ENCODE measurements around the gene GLB1L2.
"Not testable (repeated sequence)": the region's sequence is repeated elsewhere in the genome, so short reads cannot be mapped to it uniquely, and the experiment has no call there.

GLB1L2 gene

DNA sequence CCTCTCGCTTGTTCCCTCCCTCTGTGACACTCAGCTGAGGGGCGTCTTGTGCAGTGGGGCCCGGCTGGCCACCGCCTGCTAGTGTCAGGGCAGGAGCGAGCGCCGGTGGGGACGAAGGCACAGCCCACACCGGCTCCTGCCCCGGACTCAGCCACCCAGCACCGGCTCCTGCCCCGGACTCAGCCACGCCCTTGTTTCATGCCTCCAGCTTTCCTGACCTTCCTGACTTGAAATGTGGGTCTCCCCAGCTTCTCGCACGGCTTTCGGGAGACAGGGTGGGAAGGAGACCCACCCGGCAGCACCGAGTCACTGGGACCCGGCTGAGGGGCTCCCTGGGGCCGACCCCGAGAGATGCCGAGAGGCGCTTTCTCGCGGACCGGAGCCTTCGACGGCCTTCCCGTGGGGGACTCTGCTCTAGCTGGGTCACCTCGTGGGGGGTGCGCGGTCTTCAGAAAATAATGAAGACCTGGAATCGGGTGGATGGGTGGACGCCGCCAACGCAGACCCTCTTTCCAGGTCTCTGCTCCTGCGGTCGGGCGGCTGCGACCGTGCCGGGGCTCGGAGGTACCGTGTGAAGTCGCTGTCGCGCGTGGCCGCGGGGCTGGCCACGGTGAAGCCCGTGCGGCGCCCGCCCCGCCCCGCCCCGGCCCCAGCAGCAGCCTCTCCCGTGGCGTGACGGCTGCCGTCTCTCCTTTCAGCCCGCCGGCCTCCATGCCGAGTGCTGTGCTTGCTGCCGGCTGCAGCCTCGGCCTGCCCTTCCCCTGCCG lies 10.2 kb downstream of the GLB1L2 start:
- no peak overlapping the region for H3K4me3 ChIP-seq (ENCODE audit: low read length)
- H3K9me3 ChIP-seq (ENCODE audit: insufficient read depth, low read depth, low read length) = no peaks in the 10 kb centered on the region
- H3K4me1 ChIP-seq (ENCODE audit: insufficient read depth, low read length) = no peaks in the 10 kb centered on the region
- no peak overlapping the region for H3K27ac ChIP-seq (ENCODE audit: low read length)
- 0 out of 2 replicates have a peak, but pooled peaks cover 5% of the 10 kb centered on the region for H3K27me3 ChIP-seq (ENCODE audit: insufficient read depth, low read length)
- H3K36me3 ChIP-seq (ENCODE audit: insufficient read depth, low read depth, low read length) = no peaks in the 10 kb centered on the region
- no peak overlapping the region for H3K9ac ChIP-seq (ENCODE audit: low read depth, low read length)

DNA sequence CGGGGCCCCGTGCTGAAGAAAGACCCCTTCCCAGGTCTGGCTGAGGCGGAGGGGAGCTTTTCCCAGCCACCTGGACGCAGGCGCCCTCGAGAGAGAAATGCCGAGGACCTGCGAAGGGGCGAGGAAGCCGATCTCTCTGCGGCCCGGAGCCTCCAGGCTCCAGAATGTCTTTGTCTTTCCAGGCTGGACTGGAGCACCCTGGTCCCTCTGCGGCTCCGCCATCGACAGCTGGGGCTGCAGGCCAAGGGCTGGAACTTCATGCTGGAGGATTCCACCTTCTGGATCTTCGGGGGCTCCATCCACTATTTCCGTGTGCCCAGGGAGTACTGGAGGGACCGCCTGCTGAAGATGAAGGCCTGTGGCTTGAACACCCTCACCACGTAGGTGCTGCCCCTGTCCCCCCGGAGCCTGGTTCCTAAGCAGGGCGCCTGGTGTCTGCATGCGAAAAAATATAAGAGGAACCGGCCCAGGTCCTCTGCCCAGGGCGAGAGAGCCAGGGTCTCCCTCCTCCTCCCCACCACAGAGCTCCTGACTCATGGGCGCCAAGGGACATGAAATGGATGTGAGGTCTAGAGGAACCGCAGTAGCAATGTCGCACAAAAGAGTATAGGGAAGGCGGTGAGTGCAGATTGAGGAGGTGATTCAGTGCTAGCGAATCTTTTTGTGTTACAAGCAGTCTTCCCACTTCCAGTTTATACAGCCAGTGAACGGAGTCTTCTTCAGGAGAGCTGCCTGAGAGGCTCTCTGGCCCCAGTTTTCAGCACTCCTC lies 11.0 kb downstream of the GLB1L2 start:
- Histone ChIP-seq H3K4me1 (ENCODE audit: insufficient read depth, low read length) (no peaks in the 10 kb centered on the region), H3K36me3 (ENCODE audit: insufficient read depth, low read depth, low read length) (no peaks in the 10 kb centered on the region), H3K4me3 (ENCODE audit: low read length) (no peak overlapping the region), H3K27ac (ENCODE audit: low read length) (no peak overlapping the region), H3K9ac (ENCODE audit: low read depth, low read length) (no peak overlapping the region), H3K27me3 (ENCODE audit: insufficient read depth, low read length) (0 out of 2 replicates have a peak, but pooled peaks cover 5% of the 10 kb centered on the region), H3K9me3 (ENCODE audit: insufficient read depth, low read depth, low read length) (no peaks in the 10 kb centered on the region)

DNA sequence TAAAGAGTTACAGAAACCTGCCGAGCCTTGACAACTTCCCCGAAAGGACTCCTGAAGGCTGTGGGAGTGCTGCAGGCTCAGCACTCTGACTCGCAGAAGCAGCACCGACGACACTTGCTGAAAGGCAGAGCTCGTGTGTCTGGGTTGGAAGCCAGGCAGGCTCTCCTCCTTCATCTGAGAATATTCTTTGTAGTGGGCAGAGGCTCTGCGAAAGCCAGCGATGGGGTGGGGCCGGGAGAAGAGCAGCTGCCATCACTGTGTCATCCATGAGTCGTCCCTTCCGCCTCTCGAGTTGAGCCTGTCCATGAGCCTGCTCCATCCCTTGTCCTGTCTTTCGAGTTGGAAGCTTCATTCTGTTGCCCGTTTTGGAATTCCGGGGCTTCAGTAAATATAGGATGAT lies 11.9 kb downstream of the GLB1L2 start:
- H3K9ac ChIP-seq (ENCODE audit: low read depth, low read length) = no peak overlapping the region
- H3K4me3 ChIP-seq (ENCODE audit: low read length) = no peak overlapping the region
- H3K27ac ChIP-seq (ENCODE audit: low read length) = no peak overlapping the region
- 0 out of 2 replicates have a peak, but pooled peaks cover 5% of the 10 kb centered on the region for H3K27me3 ChIP-seq (ENCODE audit: insufficient read depth, low read length)
- H3K9me3 ChIP-seq (ENCODE audit: insufficient read depth, low read depth, low read length) = no peaks in the 10 kb centered on the region
- H3K4me1 ChIP-seq (ENCODE audit: insufficient read depth, low read length) = no peaks in the 10 kb centered on the region; the same call in 1 of the 2 replicates
- H3K36me3 ChIP-seq (ENCODE audit: insufficient read depth, low read depth, low read length) = no peaks in the 10 kb centered on the region

- not testable (repeated sequence) for H3K27ac ChIP-seq (ENCODE audit: low read length); H3K4me1 ChIP-seq (ENCODE audit: insufficient read depth, low read length); H3K36me3 ChIP-seq (ENCODE audit: insufficient read depth, low read depth, low read length); H3K27me3 ChIP-seq (ENCODE audit: insufficient read depth, low read length); H3K4me3 ChIP-seq (ENCODE audit: low read length); H3K9ac ChIP-seq (ENCODE audit: low read depth, low read length); H3K9me3 ChIP-seq (ENCODE audit: insufficient read depth, low read depth, low read length)
Observed at GRCh38 chr11:134344497-134345236, 12.9 kb downstream of the GLB1L2 start.

GRCh38 chr11:134345237-134345550 lies 13.4 kb downstream of the GLB1L2 start:
- Histone ChIP-seq H3K9me3 (ENCODE audit: insufficient read depth, low read depth, low read length) (no peaks in the 10 kb centered on the region), H3K27me3 (ENCODE audit: insufficient read depth, low read length) (0 out of 2 replicates have a peak, but pooled peaks cover 5% of the 10 kb centered on the region), H3K27ac (ENCODE audit: low read length) (no peak overlapping the region)

DNA sequence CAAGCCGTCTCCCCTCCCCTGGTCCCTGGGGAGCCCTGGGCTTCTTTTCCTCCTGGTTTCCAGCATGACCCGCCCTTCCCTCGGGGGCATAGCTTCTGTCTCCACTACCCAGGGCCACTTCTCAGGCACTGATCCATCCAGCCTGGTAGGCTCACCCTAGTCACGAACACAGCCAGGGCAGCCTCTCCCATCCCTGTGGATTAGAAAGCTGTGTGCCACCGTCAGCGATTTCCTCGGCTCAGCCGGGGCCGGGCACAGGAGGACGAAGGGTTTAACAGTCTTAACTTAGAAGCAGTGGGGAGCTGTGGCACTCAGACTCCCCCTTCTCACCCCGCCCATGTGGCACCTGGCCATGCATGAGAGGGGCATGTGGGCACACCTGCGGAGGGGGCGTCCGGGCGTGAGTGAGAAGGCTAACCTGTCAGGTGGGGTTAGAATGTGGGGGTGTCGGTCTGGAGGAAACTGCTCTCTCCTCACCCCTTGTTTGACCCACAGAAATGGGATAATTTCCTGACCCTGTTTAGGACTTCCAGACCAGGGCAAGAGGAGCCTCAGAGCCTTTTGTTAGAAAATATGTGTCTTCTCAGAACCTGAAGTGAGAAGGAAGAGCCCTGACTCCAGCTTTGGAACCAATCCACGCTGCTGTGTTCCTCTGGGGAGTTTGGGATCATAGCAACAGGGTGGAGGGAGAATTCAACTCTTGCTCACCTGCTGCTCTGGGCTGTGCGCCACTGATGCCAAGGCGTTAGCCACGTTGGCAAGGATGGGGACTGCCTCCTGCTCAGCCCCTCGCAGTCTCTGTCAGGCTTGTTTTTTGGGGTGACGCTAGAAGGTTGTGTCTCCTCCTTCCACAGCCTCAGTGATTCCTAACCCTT lies 14.6 kb downstream of the GLB1L2 start:
- Histone ChIP-seq H3K27me3 (ENCODE audit: insufficient read depth, low read length) (0 out of 2 replicates have a peak, but pooled peaks cover 5% of the 10 kb centered on the region), H3K36me3 (ENCODE audit: insufficient read depth, low read depth, low read length) (no peaks in the 10 kb centered on the region), H3K9me3 (ENCODE audit: insufficient read depth, low read depth, low read length) (no peaks in the 10 kb centered on the region), H3K4me1 (ENCODE audit: insufficient read depth, low read length) (peaks cover 8% of the 10 kb centered on the region; the same call in 1 of the 2 replicates), H3K27ac (ENCODE audit: low read length) (no peak overlapping the region), H3K4me3 (ENCODE audit: low read length) (no peak overlapping the region), H3K9ac (ENCODE audit: low read depth, low read length) (no peak overlapping the region)

More at GRCh38 chr11:134345237-134345550, 13.4 kb downstream of the GLB1L2 start:
- Histone ChIP-seq H3K36me3 (ENCODE audit: insufficient read depth, low read depth, low read length) (no peaks in the 10 kb centered on the region), H3K4me1 (ENCODE audit: insufficient read depth, low read length) (peaks cover 8% of the 10 kb centered on the region; the same call in 1 of the 2 replicates), H3K4me3 (ENCODE audit: low read length) (no peak overlapping the region), H3K9ac (ENCODE audit: low read depth, low read length) (no peak overlapping the region)

GRCh38 chr11:134346976-134347350 lies 15.2 kb downstream of the GLB1L2 start:
- no peak overlapping the region for H3K4me3 ChIP-seq (ENCODE audit: low read length)
- no peaks in the 10 kb centered on the region for H3K36me3 ChIP-seq (ENCODE audit: insufficient read depth, low read depth, low read length)
- no peak overlapping the region for H3K9ac ChIP-seq (ENCODE audit: low read depth, low read length)
- H3K27me3 ChIP-seq (ENCODE audit: insufficient read depth, low read length) = 0 out of 2 replicates have a peak, but pooled peaks cover 5% of the 10 kb centered on the region
- H3K27ac ChIP-seq (ENCODE audit: low read length) = no peak overlapping the region
- H3K9me3 ChIP-seq (ENCODE audit: insufficient read depth, low read depth, low read length) = no peaks in the 10 kb centered on the region
- peaks cover 8% of the 10 kb centered on the region; the same call in 1 of the 2 replicates for H3K4me1 ChIP-seq (ENCODE audit: insufficient read depth, low read length)

- Histone ChIP-seq H3K27ac (ENCODE audit: low read length) (no peak overlapping the region), H3K27me3 (ENCODE audit: insufficient read depth, low read length) (0 out of 2 replicates have a peak, but pooled peaks cover 5% of the 10 kb centered on the region), H3K4me1 (ENCODE audit: insufficient read depth, low read length) (peaks cover 8% of the 10 kb centered on the region; the same call in 1 of the 2 replicates), H3K4me3 (ENCODE audit: low read length) (no peak overlapping the region), H3K9ac (ENCODE audit: low read depth, low read length) (no peak overlapping the region), H3K9me3 (ENCODE audit: insufficient read depth, low read depth, low read length) (no peaks in the 10 kb centered on the region), H3K36me3 (ENCODE audit: insufficient read depth, low read depth, low read length) (no peaks in the 10 kb centered on the region)
Observed at GRCh38 chr11:134347441-134347840, 15.7 kb downstream of the GLB1L2 start.

- Histone ChIP-seq H3K36me3 (ENCODE audit: insufficient read depth, low read depth, low read length) (no peaks in the 10 kb centered on the region), H3K4me3 (ENCODE audit: low read length) (no peak overlapping the region), H3K27ac (ENCODE audit: low read length) (no peak overlapping the region), H3K9ac (ENCODE audit: low read depth, low read length) (no peak overlapping the region), H3K27me3 (ENCODE audit: insufficient read depth, low read length) (no peaks in the 10 kb centered on the region), H3K4me1 (ENCODE audit: insufficient read depth, low read length) (peaks cover 8% of the 10 kb centered on the region; the same call in 1 of the 2 replicates), H3K9me3 (ENCODE audit: insufficient read depth, low read depth, low read length) (no peaks in the 10 kb centered on the region; the same call in 1 of the 2 replicates)
Observed at GRCh38 chr11:134349109-134349801, 17.5 kb downstream of the GLB1L2 start.

DNA sequence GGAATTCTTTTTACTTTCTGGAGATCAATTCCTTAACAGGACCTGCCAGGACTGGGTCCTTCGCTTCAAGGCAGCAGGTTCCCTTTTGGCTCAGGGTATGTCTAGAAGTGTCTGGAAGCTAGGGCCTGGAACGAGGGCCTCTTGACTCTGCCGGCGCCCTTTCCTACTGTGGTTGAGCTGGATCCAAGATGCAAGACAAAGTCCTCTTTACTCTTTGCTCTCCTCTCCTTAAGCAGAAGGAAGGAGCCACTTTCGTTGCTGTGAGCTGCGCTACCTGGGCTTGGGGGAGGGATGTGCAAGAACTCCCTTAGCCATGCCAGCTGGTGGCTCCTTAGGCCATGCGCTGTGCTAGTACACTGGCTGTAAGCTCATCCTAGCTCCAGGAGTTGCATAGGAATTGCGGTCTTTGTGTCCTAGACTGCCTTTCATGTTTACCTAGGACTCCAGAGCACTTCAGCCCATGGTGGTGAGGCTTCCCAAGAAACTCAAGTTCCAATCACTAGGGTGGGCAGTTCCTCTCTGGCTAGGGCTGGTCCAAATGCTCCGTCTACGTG lies 18.1 kb downstream of the GLB1L2 start:
- no peak overlapping the region for H3K9ac ChIP-seq (ENCODE audit: low read depth, low read length)
- H3K27ac ChIP-seq (ENCODE audit: low read length) = no peak overlapping the region
- peaks cover 8% of the 10 kb centered on the region; the same call in 1 of the 2 replicates for H3K4me1 ChIP-seq (ENCODE audit: insufficient read depth, low read length)
- no peaks in the 10 kb centered on the region for H3K27me3 ChIP-seq (ENCODE audit: insufficient read depth, low read length)
- H3K9me3 ChIP-seq (ENCODE audit: insufficient read depth, low read depth, low read length) = no peaks in the 10 kb centered on the region; the same call in 1 of the 2 replicates
- no peak overlapping the region for H3K4me3 ChIP-seq (ENCODE audit: low read length)
- H3K36me3 ChIP-seq (ENCODE audit: insufficient read depth, low read depth, low read length) = no peaks in the 10 kb centered on the region
